H1 (cell line): ENCODE measurements around the gene ARL5A. TPM values are rescaled to one million over a fixed set of nuclear protein-coding genes. Genes with fewer than 3 reads are reported as not detected.

Experiments
- CTCF ChIA-PET: fragments of 300-600 bp; sonication (Branson Sonifier 250); formaldehyde crosslinking; loops from one replicate; lab custom pipeline; 2021; ENCODE audit not compliant: partially characterized antibody; lab: Charles Lee
- POLR2A ChIA-PET: fragments of 300-600 bp; sonication (Branson Sonifier 250); formaldehyde crosslinking; loops from one replicate; lab custom pipeline; 2021; ENCODE audit warnings: inconsistent platforms; ENCODE audit not compliant: partially characterized antibody; lab: Charles Lee
- DNase-seq, 2 experiments: peaks; one replicate each; pipeline versions ENCODE4 v3.0.0 to v3.0.0-alpha.2; 2010 to 2022; ENCODE audit warnings: low spot score in 2 of 2, low read depth in 1 of 2, mixed read lengths in 1 of 2
- FAIRE-seq: peaks from 2 replicates; lab custom pipeline; 2011; peaks lifted over from hg19 to GRCh38; lab: Jason Lieb, UNC
- H2AFZ ChIP-seq: 2 replicates; pipeline ENCODE4 v1.8.1; 2012; ENCODE audit warnings: low read length, inconsistent platforms
- H2AK5ac ChIP-seq: 2 replicates; pipeline ENCODE4 v1.6.1; 2013; ENCODE audit warnings: low read depth, low read length
- H2BK120ac ChIP-seq: replicated peaks from 2 replicates; pipeline ENCODE3; 2013; ENCODE audit warnings: low read depth, low read length, inconsistent platforms
- H2BK12ac ChIP-seq: 2 replicates; pipeline ENCODE4 v1.6.1; 2013; ENCODE audit warnings: low read depth, low read length
- H2BK15ac ChIP-seq: 2 replicates; pipeline ENCODE4 v1.6.1; 2013; ENCODE audit warnings: low read length
- H2BK20ac ChIP-seq: 2 replicates; pipeline ENCODE4 v1.6.1; 2013; ENCODE audit warnings: low read length
- H2BK5ac ChIP-seq: 2 replicates; pipeline ENCODE4 v1.6.1; 2013; ENCODE audit warnings: low read depth, low read length
- H3K14ac ChIP-seq: 2 replicates; pipeline ENCODE4 v1.6.1; 2013; ENCODE audit warnings: inconsistent platforms; ENCODE audit not compliant: insufficient read length
- H3K18ac ChIP-seq: 2 replicates; pipeline ENCODE4 v1.6.1; 2013; ENCODE audit warnings: low read length; ENCODE audit errors: extremely low read depth
- H3K23ac ChIP-seq: 2 replicates; pipeline ENCODE4 v1.6.1; 2013; ENCODE audit warnings: inconsistent platforms; ENCODE audit not compliant: insufficient read length
- H3K23me2 ChIP-seq: 2 replicates; pipeline ENCODE4 v1.6.1; 2013; ENCODE audit warnings: low read depth, low read length
- H3K27ac ChIP-seq: 2 replicates; pipeline ENCODE4 v1.6.1; 2011; ENCODE audit warnings: low read depth, low read length, inconsistent platforms
- H3K27me3 ChIP-seq, 4 experiments: replicated peaks in 1 of 4; 1 replicate in 1 of 4; 2 replicates in 3 of 4; pipeline versions ENCODE4 v1.6.1 to v1.8.1; 2011 to 2013; ENCODE audit warnings: low read length in 3 of 4, mild to moderate bottlenecking in 3 of 4, inconsistent platforms in 2 of 4, mixed read lengths in 2 of 4, moderate library complexity in 1 of 4; ENCODE audit not compliant: control insufficient read depth in 3 of 4, insufficient read depth in 3 of 4; ENCODE audit errors: extremely low read depth in 1 of 4
- H3K36me3 ChIP-seq, 4 experiments: 2 replicates each; pipeline versions ENCODE4 v1.6.1 to v1.8.1; 2011 to 2013; ENCODE audit warnings: mild to moderate bottlenecking in 4 of 4, low read length in 3 of 4, moderate library complexity in 2 of 4, control low read depth in 1 of 4, inconsistent platforms in 1 of 4; ENCODE audit not compliant: insufficient read depth in 4 of 4, control insufficient read depth in 2 of 4
- H3K4ac ChIP-seq: replicated peaks from 2 replicates; pipeline ENCODE3; 2013; ENCODE audit warnings: low read length, low read depth, mixed read lengths, inconsistent platforms; ENCODE audit not compliant: insufficient read length
- H3K4me1 ChIP-seq, 4 experiments: replicated peaks in 1 of 4; 1 replicate in 1 of 4; 2 replicates in 3 of 4; pipeline versions ENCODE4 v1.6.1 to v1.8.1; 2011 to 2013; ENCODE audit warnings: low read length in 3 of 4, inconsistent platforms in 2 of 4, mixed read lengths in 1 of 4; ENCODE audit not compliant: insufficient read depth in 4 of 4, control insufficient read depth in 3 of 4
- H3K4me2 ChIP-seq, 2 experiments: 2 replicates each; pipeline versions ENCODE4 v1.6.1 to v1.8.1; 2011 to 2013; ENCODE audit warnings: low read depth in 2 of 2, low read length in 2 of 2, control low read depth in 1 of 2, inconsistent platforms in 1 of 2, mild to moderate bottlenecking in 1 of 2; ENCODE audit not compliant: insufficient read depth in 1 of 2
- H3K4me3 ChIP-seq, 4 experiments: fragments of 200-600, 300-600 bp in 1 of 4; sonication (generic), shearing (Covaris generic), sonication (Bioruptor Twin) in 1 of 4; 2 replicates each; pipeline versions ENCODE4 v1.5.1 to v1.8.1; 2011 to 2016; ENCODE audit warnings: low read length in 4 of 4, low read depth in 3 of 4, control low read depth in 2 of 4, inconsistent platforms in 2 of 4, mild to moderate bottlenecking in 2 of 4, mixed read lengths in 1 of 4, moderate library complexity in 1 of 4; ENCODE audit not compliant: insufficient read depth in 2 of 4; ENCODE audit errors: extremely low read depth in 1 of 4
- H3K56ac ChIP-seq: replicated peaks from 2 replicates; pipeline ENCODE3; 2013; ENCODE audit warnings: low read depth, mild to moderate bottlenecking, mixed read lengths, low read length, inconsistent platforms; ENCODE audit not compliant: insufficient read length
- H3K79me1 ChIP-seq: 2 replicates; pipeline ENCODE4 v1.6.1; 2013; ENCODE audit warnings: low read depth, low read length, control low read depth
- H3K79me2 ChIP-seq, 2 experiments: 2 replicates each; pipeline versions ENCODE4 v1.6.1 to v1.8.1; 2012 to 2013; ENCODE audit warnings: low read length in 2 of 2, mild to moderate bottlenecking in 2 of 2, inconsistent platforms in 1 of 2; ENCODE audit not compliant: insufficient read depth in 2 of 2, control insufficient read depth in 1 of 2
- H3K9ac ChIP-seq, 4 experiments: replicated peaks in 1 of 4; 1 replicate in 1 of 4; 2 replicates in 3 of 4; pipeline versions ENCODE4 v1.6.1 to v1.8.1; 2011 to 2013; ENCODE audit warnings: low read depth in 3 of 4, low read length in 3 of 4, control low read depth in 2 of 4, mild to moderate bottlenecking in 2 of 4, moderate library complexity in 2 of 4, inconsistent platforms in 1 of 4; ENCODE audit errors: extremely low read depth in 1 of 4
- H3K9me3 ChIP-seq, 2 experiments: 2 replicates each; pipeline versions ENCODE4 v1.6.1 to v1.8.1; 2012 to 2013; ENCODE audit warnings: mild to moderate bottlenecking in 2 of 2, moderate library complexity in 2 of 2, control low read depth in 1 of 2, inconsistent platforms in 1 of 2, low read depth in 1 of 2, low read length in 1 of 2, mixed read lengths in 1 of 2; ENCODE audit not compliant: insufficient read depth in 2 of 2
- H4K20me1 ChIP-seq, 2 experiments: replicated peaks in 1 of 2; 2 replicates each; pipeline versions ENCODE3 to v1.8.1; 2011 to 2013; ENCODE audit warnings: inconsistent platforms in 2 of 2, low read length in 2 of 2, mild to moderate bottlenecking in 1 of 2; ENCODE audit not compliant: insufficient read depth in 2 of 2, control insufficient read depth in 1 of 2
- H4K5ac ChIP-seq: 2 replicates; pipeline ENCODE4 v1.6.1; 2013; ENCODE audit warnings: low read length, low read depth, mixed read lengths, inconsistent platforms; ENCODE audit not compliant: insufficient read length
- H4K8ac ChIP-seq: 2 replicates; pipeline ENCODE4 v1.8.0; 2013; ENCODE audit warnings: mild to moderate bottlenecking, moderate library complexity, low read length, inconsistent platforms; ENCODE audit not compliant: insufficient read depth; ENCODE audit errors: extremely low read depth
- H4K91ac ChIP-seq: replicated peaks from 2 replicates; pipeline ENCODE3; 2013; ENCODE audit warnings: low read length, mixed read lengths, inconsistent platforms; ENCODE audit not compliant: insufficient read length
- BACH1 ChIP-seq: IDR thresholded peaks from 2 replicates; pipeline ENCODE4 v1.6.1; 2012; ENCODE audit warnings: low read length, improper control_type of control experiment
- EGR1 ChIP-seq: IDR thresholded peaks from 2 replicates; pipeline ENCODE4 v1.6.1; 2011; ENCODE audit warnings: low read depth, low read length, borderline replicate concordance
- KDM5A ChIP-seq: fragments of 200-600 bp; IDR thresholded peaks from 2 replicates; pipeline ENCODE4 v1.7.1; 2012; ENCODE audit warnings: mild to moderate bottlenecking, low read length, inconsistent platforms, mixed read lengths
- NRF1 ChIP-seq: IDR thresholded peaks from 2 replicates; pipeline ENCODE4 v1.6.1; 2011; ENCODE audit warnings: mild to moderate bottlenecking, low read depth, low read length, improper control_type of control experiment
- TEAD4 ChIP-seq: IDR thresholded peaks from 2 replicates; pipeline ENCODE4 v1.6.1; 2012; ENCODE audit warnings: low read depth, low read length, inconsistent platforms, mixed read lengths
- polyA plus RNA-seq, 7 experiments: library from polyadenylated mRNA; depleted of rRNA in 3 of 7; stranded (reverse) in 5 of 7; unstranded in 2 of 7; fragments of >200 nt in 5 of 7; fragments of 200-250 nt in 2 of 7; gene quantifications; 1 replicate in 5 of 7; 2 replicates in 1 of 7; 4 replicates in 1 of 7; pipeline versions ENCODE4 v1.2.1 to v1.2.3, GENCODE V29; 2011 to 2013; ENCODE audit warnings: missing spikeins in 2 of 7, mixed read lengths in 2 of 7
- total RNA-seq: library from RNA; stranded (reverse); fragmentation: NEBNext Ultra II Directional; extraction: Animal tissue kit (Norgen Biotek cat#: 25700); gene quantifications from 2 replicates; pipeline ENCODE4 v1.2.1, GENCODE V29; 2021
- TF ChIP-seq, protein P1 (sequence below): IDR thresholded peaks from 2 replicates; pipeline ENCODE4 v1.6.1; 2012; ENCODE audit warnings: low read length, inconsistent platforms

ARL5A gene
- total and polyA plus RNA-seq, 2 of the 8 experiments (the other 6 are each of a cell fraction or from before 2014, with no cell fraction given): 12.6 to 86.3 TPM

DNA sequence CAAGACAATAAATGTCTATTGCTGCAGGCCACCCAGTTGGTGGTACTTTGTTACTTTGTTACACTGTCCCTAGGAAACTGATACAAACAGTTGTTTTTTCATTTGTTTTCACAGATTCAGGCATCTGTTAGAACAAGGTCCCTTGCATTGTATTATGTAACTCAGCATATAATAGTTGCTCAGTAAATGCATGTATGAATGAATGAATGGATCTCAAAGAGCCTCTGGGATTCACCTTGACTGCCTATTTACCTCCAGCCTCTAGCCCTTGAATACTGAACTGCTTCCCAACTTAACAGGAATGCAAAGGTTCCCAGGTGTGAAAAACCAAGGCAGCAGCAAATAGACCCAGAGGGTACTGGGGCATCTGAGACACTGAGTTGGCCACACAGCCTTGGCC is 66.5 kb downstream of the ARL5A start:
- H3K9ac ChIP-seq: no peak overlapping the region
- no peak overlapping the region for H3K23ac ChIP-seq
- H3K4me3 ChIP-seq: no peak overlapping the region
- H3K27me3 ChIP-seq: no peaks in the 10 kb centered on the region
- no peak overlapping the region for H2BK5ac ChIP-seq
- no peak for FAIRE-seq
- ChIA-PET CTCF (interaction anchor here (0.9 kb wide), 2 partner anchors 10 to 264 kb away, joined by 4 to 6 read pairs; no protein-coding TSS in a partner anchor), POLR2A (no interaction called here)
- DNase-seq: no peak
- H3K14ac ChIP-seq: no peak overlapping the region
- H3K27ac ChIP-seq: no peak overlapping the region
- H3K9me3 ChIP-seq: no peaks in the 10 kb centered on the region
- H3K4me1 ChIP-seq: peaks cover 0 to 4% (median 0%) of the 10 kb centered on the region in 4 experiments; a peak in 1 of 7 replicates
- H4K8ac ChIP-seq: no peak overlapping the region
- H3K79me1 ChIP-seq: no peaks in the 10 kb centered on the region
- no peaks in the 10 kb centered on the region for H3K79me2 ChIP-seq
- no peaks in the 10 kb centered on the region for H3K23me2 ChIP-seq
- H4K91ac ChIP-seq: no peak overlapping the region
- no peak overlapping the region for H4K5ac ChIP-seq
- no peak overlapping the region for H3K4ac ChIP-seq
- H3K4me2 ChIP-seq: no peak overlapping the region
- H3K18ac ChIP-seq: no peak overlapping the region
- no peak overlapping the region for H2AK5ac ChIP-seq
- H2BK12ac ChIP-seq: no peak overlapping the region
- H4K20me1 ChIP-seq: no peaks in the 10 kb centered on the region
- no peak overlapping the region for H2AFZ ChIP-seq
- TF ChIP-seq EGR1: no peak
- TF ChIP-seq BACH1: no peak
- no peak for TF ChIP-seq NRF1
- TF ChIP-seq, protein P1, sequence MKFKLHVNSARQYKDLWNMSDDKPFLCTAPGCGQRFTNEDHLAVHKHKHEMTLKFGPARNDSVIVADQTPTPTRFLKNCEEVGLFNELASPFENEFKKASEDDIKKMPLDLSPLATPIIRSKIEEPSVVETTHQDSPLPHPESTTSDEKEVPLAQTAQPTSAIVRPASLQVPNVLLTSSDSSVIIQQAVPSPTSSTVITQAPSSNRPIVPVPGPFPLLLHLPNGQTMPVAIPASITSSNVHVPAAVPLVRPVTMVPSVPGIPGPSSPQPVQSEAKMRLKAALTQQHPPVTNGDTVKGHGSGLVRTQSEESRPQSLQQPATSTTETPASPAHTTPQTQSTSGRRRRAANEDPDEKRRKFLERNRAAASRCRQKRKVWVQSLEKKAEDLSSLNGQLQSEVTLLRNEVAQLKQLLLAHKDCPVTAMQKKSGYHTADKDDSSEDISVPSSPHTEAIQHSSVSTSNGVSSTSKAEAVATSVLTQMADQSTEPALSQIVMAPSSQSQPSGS: no peak
- no peak for TF ChIP-seq TEAD4
- no peak for TF ChIP-seq KDM5A
- H2BK15ac ChIP-seq: no peak overlapping the region
- no peak overlapping the region for H2BK120ac ChIP-seq
- H3K56ac ChIP-seq: no peak overlapping the region
- no peaks in the 10 kb centered on the region for H3K36me3 ChIP-seq
- no peak overlapping the region for H2BK20ac ChIP-seq
